Head of caudate nucleus (tissue), 42 donors: Measurements from ENCODE around the gene RAB10.
A peak's percentile ranks its signal among the peaks of the same experiment; 100 is the strongest.

Source experiments
- DNase-seq, 42 donors: peaks; one replicate each; pipeline versions ENCODE4 v3.0.0 to v3.0.0-alpha.2; 2020 to 2021; ENCODE audit warnings: mixed read lengths in 7 of 42
- intact Hi-C: fragments of 100-400 bp; cut with DNase I; formaldehyde crosslinking; loops from one replicate; pipeline ENCODE4 v1.15.0; 2022

RAB10 gene

DNA sequence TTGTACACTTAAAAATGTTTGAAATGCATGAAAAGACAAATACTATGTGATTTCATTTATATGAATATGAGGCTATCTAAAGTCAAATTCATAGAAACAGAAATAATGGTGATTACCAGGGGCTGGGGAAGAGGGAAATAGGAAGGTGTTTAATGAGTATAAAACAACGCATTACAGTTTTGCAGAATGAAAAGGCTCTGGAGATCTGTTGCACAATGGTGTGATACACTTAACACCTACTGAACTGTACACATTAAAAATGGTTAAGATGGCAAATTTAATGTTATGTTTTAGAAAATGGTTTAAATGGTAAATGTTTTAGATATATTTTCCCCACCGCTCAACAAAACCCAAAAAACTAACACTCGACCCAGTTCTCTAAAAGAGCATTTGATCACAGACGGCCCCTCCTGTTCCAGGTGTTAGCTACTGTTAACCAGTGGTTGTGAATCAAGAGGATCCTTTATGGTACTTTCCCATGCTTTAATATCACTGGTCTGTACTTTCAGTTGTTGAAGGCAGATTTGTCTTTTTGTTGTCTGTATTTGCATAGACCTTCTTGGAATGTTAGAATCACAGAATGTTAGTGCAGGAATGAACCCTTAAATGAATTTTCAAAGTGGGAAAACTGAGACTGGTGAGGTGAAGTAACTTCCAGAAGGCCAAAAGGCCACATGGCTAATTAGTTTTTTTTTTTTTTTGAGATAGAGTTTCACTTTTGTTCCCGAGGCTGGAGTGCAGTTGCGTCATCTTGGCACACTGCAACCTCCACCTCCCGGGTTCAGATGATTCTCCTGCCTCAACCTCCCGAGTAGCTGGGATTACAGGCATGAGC, 10.2 kb downstream of the RAB10 start:
- intact Hi-C loops: no loop called here
- peak in 3 of 42 donors; percentile 2 to 43 (median 5) for DNase-seq

GRCh38 chr2:26048791-26049190, 14.9 kb downstream of the RAB10 start:
- DNase-seq: no peak
- intact Hi-C loops: no loop called here

DNA sequence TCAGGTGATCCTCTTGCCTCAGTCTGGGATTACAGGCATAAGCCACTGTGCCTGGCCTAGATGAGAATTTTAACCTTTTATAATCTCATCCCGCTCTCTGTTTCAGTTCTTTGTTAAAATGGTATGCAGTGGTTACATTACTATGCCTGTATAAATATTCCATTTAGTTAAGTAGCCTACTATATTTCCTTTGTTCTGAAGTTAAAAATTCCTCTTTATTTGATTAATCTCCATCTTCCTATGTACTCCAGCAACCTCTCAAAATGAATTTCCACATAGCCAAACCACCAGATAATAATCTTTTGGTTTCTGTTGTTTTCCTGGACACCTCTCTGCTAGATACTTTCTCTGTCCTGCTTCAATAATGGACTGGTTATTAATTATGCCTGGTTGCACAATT, 15.8 kb downstream of the RAB10 start:
- intact Hi-C loops: no loop called here

DNA sequence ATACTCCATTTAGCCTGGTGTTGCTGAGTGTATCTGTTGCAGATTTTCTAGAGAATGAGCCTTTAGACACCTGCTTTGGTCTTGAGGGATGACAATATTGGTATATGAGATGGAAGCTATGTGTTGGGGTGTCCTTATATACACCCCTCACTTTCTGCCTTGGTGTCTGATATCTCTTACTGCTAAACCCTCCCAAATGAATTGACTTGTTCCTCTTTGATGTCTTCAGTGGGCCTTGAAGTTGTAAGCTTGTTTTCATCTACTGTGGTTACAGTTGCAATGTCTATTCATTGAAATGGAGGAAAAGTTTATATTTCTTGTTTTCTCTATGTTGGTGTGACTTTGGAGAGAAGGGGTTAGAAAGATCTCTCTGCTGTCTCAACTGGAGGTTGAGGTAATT, 18.9 kb downstream of the RAB10 start:
- intact Hi-C loops: no loop called here
- DNase-seq: no peak

More for the DNA sequence above, 15.8 kb downstream of the RAB10 start:
- DNase-seq: no peak

DNA sequence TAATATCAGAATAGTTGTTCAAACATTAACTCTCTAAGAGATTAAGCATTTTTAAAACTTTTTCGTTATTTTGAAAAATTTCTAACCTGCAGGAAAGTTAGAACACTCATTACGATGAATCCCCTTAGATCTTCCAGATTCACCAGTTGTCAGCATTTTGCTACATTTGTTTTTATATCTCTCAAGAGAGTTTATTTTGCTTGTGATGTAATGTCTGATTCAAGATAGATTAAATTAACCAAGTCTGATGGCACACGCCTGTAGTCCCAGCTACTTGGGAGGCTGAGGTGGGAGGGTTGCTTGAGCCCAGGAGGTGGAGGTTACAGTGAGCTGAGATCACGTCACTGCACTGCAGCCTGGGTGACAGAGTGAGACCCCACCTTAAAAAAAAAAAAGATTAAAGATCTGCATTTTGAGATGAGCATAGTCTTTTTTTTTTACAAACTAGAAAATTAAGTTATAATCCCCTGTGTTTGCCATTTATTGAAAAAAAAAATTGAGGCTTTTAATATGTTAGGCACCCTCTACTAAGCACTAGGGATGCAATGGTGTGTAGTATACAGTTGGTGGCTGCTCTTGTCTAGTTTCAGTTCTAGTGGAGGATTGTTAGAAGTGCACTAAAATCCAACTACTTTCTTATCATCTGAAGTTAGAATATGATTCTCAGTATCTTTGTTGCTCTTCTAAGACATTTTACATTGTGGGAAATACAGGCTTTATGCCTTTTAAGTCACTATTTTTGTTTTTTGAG, 20.9 kb downstream of the RAB10 start:
- intact Hi-C loops: no loop called here
- DNase-seq: no peak

DNA sequence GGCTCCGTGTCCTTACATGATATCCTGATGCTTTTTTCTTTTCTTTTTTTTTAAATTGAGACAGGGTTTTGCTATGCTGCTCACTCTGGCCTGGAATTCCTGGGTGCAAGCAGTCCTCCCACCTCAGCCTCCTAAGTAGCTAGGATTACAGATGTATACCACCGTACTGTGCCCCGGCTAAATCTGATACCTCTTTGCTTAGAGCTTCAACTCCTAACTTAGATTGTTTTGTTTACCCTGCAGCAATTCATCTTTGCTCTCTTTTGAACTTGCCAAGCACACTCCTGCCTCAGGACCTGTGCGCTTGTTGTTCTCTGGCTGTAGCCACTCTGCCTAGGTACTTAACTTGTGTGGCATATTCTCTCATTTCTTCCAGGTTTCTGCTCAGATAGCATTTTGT, 24.5 kb downstream of the RAB10 start:
- intact Hi-C loops: no loop called here
- no peak for DNase-seq

GRCh38 chr2:26059542-26059941, 25.7 kb downstream of the RAB10 start:
- intact Hi-C loops: no loop called here
- no peak for DNase-seq

GRCh38 chr2:26061539-26061938, 27.7 kb downstream of the RAB10 start:
- intact Hi-C loops: no loop called here
- no peak for DNase-seq

- intact Hi-C loops: no loop called here
- no peak for DNase-seq
These were observed 31.0 kb downstream of the RAB10 start for GRCh38 chr2:26064846-26065245.

DNA sequence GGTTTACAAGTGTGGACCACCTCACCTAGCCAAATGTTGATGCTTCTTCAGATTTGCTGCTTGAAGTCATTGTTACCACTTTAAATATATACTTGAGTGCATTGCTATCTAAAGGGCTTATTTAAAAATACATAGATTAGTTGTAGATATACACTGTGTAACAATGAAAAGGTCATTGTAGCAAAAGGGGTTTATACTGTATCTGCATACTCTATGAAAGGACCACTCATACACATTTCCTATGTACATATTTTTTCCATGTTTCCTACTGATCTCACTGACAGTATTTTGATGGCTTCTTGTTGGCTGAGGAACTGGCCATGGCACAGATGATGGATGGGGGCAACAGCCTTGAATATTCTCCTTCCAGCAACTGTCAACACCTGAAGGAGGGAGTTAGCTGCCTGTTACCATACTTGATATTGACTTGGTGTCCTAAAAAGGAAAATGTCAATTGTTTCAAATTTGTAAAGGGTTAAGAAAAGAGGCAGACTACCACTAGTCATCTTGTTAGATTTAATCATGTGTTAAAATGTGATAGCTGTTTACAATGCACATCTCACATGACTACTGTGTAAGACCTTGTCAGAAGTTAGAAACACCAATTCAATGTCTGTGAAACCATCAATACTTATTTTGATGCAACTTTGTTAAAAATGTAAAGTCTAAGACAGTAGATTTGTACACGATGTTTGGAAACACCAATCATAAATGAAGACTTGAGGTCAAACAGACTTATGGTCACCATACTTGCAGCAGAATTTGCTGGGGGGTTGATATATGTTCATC, 33.5 kb downstream of the RAB10 start:
- intact Hi-C loops: no loop called here
- no peak for DNase-seq

DNA sequence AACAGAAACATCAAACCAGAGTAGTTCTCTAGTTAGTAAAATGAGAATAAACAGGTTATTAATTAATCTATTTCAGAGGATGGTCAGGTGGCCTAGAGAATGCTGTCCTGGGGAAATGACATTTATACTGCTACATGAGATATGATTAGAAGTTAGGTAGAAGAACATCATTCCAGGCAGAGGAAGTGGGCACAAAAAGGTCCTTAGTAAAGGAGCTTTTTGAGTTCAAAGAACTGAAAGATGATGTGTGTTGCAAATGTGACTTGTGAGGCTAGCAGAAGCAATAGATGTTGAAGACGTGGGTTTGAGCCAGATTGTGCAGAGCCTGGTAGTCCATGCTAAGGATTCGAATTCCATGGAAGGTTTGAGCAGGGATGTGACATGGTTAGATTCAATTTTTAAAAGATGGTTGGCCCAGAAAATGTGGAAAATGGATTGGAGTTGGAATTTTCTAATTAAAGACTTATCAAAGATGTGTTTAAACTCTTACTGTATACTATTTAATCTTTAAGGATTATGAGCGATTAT, 34.2 kb downstream of the RAB10 start:
- DNase-seq: no peak
- intact Hi-C loops: no loop called here

DNA sequence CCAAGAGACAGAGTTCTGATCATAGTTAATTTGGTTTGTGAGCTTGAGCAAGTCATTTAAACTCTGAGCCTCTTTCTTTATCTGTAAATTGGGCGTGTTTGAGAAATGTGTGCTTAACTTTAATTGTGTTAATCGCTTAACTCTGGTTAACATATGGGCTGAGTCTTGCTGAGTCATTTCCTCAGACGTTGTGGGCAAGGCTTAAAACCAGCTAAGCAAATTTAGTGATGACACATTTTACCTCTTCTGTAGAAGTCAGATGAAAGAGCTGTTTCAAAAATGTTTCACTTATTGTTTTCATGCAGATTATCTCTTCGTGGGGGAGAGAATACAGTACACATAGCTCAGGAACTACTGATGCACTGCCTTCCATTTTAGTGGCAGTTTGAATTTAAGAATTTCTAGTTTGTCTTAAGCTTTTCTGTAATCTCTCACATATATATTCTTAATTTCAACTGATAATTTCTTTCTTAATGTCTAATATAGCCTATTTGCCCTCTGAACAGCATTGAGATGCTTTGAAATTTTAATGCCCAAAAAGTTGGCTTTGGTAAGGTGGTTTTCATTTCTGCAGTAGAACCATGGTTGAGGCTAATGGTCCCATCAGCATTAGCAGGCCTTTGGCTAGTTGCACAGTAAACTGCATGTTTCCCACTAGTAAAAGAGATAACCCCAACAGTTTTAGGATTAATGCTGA, 34.9 kb downstream of the RAB10 start:
- DNase-seq: peak in 13 of 42 donors; percentile 12 to 68 (median 33)
- intact Hi-C loops: no loop called here

DNA sequence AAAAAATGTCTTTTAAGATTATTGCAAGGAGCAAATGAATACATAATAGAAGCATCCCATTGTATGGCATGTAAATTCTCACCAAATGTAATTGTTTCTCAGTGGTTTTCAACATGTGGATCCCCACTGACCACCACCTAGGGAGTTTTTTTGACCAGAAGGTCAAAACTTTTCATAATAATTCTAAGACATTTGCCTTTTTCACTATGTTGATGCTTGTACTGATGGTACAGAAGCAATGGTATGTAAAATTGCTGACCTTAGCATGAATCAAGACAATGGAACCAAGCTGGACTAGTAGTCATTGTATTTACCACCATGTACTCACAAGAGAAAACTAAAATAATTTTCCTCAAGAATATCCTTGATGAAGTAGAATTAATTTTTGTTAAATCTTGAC, 36.8 kb downstream of the RAB10 start:
- intact Hi-C loops: no loop called here
- DNase-seq: no peak

GRCh38 chr2:26072925-26073768, 39.3 kb downstream of the RAB10 start:
- peak in 7 of 42 donors; percentile 6 to 49 (median 32) for DNase-seq
- intact Hi-C loops: no loop called here

GRCh38 chr2:26073830-26074229, 39.9 kb downstream of the RAB10 start:
- intact Hi-C loops: no loop called here
- DNase-seq: no peak

GRCh38 chr2:26074676-26075075, 40.8 kb downstream of the RAB10 start:
- DNase-seq: no peak
- intact Hi-C loops: no loop called here

DNA sequence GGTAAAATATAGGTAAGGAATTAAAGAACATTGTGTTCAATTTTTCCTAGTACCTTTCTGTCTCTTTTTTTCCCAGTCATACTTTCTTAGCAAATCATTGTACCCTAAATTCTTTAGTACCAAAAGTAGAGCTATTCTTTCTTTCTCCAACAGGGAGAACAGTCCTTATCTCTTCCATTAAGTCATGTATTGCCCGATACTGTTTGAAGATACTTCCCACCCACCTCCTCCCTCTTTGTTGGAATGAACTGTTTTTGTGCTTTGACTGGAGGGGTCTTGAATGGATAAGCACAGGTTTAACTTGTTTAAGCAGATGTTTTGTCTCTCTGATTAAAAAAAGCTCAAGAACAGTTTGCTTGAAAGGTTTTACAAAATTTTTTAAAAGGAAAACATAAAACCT, 41.3 kb downstream of the RAB10 start:
- no peak for DNase-seq
- intact Hi-C loops: no loop called here

DNA sequence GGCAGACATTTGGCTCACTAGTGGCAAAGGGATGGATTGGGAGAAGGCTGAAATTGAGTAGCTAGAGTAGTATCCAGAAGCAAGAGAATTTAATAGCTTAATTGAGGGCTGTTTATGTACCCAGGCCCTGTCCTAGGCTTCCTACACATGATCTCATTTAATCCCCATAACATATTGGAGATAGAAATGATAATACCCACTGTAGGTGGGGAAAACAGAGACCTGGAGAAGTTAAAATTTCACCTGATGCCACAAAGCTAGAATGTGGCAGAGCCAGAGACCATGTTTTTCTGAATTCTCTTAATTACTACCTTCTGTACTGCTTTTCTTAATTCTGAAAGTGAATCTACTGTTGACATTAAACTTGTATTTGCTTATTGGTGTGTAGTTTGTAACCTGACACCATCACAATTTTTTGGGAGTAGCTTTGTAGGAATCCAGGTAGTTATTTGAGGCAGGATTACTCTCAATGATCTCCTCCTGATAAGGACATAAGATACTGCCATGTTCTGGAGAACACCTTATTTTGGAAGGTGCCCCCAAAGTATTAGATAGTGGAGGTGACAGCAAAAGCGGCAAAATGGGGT, 42.2 kb downstream of the RAB10 start:
- no peak for DNase-seq
- intact Hi-C loops: no loop called here
